Activated T-cell treated with anti-CD3 and anti-CD28 coated beads, Interleukin-2, amount 50 U/mL, for 48 hours (primary cell): ENCODE results near the gene SEMA4D.

ENCODE experiments used
- DNase-seq, 2 experiments: peaks; one replicate each; pipeline ENCODE4 v3.0.0-alpha.2; 2020

SEMA4D gene

GRCh38 chr9:89528540-89528939 is 30.6 kb upstream of the SEMA4D start:
- no peak for DNase-seq

- no peak for DNase-seq
Observed at GRCh38 chr9:89528131-89528530, 30.2 kb upstream of the SEMA4D start.

GRCh38 chr9:89527084-89527483 is 29.2 kb upstream of the SEMA4D start:
- no peak for DNase-seq

GRCh38 chr9:89526667-89527066 is 28.8 kb upstream of the SEMA4D start:
- DNase-seq, result no peak

GRCh38 chr9:89525446-89526374 is 27.8 kb upstream of the SEMA4D start:
- DNase-seq, result no peak

GRCh38 chr9:89524963-89525362 is 27.1 kb upstream of the SEMA4D start:
- no peak for DNase-seq

- no peak for DNase-seq
Observed at GRCh38 chr9:89523948-89524347, 26.0 kb upstream of the SEMA4D start.

GRCh38 chr9:89522959-89523285 is 25.0 kb upstream of the SEMA4D start:
- DNase-seq, result no peak

- peak; percentile 73 to 80 for DNase-seq
Observed at GRCh38 chr9:89522261-89522958, 24.5 kb upstream of the SEMA4D start.

GRCh38 chr9:89519366-89519805 is 21.5 kb upstream of the SEMA4D start:
- DNase-seq, result no peak

- DNase-seq, result no peak
Observed at GRCh38 chr9:89518466-89519365, 20.8 kb upstream of the SEMA4D start.

- no peak for DNase-seq
Observed at GRCh38 chr9:89515416-89515815, 17.5 kb upstream of the SEMA4D start.

- no peak for DNase-seq
Observed at GRCh38 chr9:89514956-89515355, 17.0 kb upstream of the SEMA4D start.

GRCh38 chr9:89514337-89514736 is 16.4 kb upstream of the SEMA4D start:
- DNase-seq, result no peak

- no peak for DNase-seq
Observed at GRCh38 chr9:89513837-89514236, 15.9 kb upstream of the SEMA4D start.

- no peak for DNase-seq
Observed at GRCh38 chr9:89512382-89512781, 14.5 kb upstream of the SEMA4D start.

GRCh38 chr9:89508951-89509615 is 11.2 kb upstream of the SEMA4D start:
- no peak for DNase-seq

- DNase-seq, result no peak
Observed at GRCh38 chr9:89505911-89506310, 8.0 kb upstream of the SEMA4D start.

- DNase-seq, result no peak
Observed at GRCh38 chr9:89505048-89505447, 7.1 kb upstream of the SEMA4D start.

- DNase-seq, result no peak
Observed at GRCh38 chr9:89502671-89503070, 4.8 kb upstream of the SEMA4D start.

GRCh38 chr9:89502038-89502601 is 4.2 kb upstream of the SEMA4D start:
- peak in 1 of 2 experiments; percentile 60 for DNase-seq

GRCh38 chr9:89501311-89501898 is 3.5 kb upstream of the SEMA4D start:
- DNase-seq, result no peak
